GM10847 (cell line): ENCODE measurements around the gene IBTK.
A peak's percentile ranks its signal among the peaks of the same experiment; 100 is the strongest.

Experiments
- POLR2A ChIP-seq: IDR thresholded peaks from 2 replicates; pipeline ENCODE4 v1.6.1; 2011; ENCODE audit not compliant: insufficient read length; ENCODE audit errors: extremely low read depth

The IBTK gene

DNA sequence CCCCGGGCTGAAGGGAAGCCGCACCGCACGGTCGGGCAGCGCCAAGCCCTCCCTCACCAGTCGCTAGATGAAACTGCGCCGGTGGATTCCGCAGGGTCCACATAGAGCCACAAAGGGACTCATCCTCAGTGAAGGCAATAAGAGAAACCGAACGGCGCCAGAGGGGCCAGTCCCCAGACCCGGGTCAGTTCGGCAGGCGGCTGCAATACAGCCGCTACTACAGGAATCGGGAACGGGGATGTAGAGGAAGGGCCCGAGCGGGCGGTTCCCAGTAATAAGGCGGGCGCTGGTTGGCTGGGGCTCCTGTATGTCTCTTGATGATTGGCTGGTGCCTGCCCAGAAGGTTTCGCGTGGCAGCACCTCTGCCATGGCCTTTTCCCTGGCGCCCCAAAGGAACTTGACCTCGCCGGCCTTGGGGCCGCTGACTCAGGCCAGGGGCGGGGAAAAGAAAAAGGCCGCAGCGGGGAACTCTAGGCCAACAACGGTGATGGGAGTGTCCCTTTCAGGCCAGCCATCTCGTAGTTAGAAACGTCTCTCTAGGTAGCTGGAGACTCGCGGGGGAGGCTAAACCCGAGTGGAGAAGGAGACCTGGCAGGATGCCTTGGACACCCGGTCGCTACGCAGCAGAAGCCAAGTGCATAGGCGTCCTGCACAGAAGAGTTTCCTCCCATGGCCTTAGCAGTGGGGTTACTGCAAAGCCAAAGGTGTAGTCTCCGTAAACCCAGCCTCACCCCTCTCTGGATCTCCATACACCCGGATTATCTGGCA is at the start of gene IBTK:
Gene IBTK (minus strand): TSS at position 240 of the 768 bp plus-strand sequence. CDS start 7,258 bp downstream, outside the sequence.
- peak; percentile 66 for TF ChIP-seq POLR2A

DNA sequence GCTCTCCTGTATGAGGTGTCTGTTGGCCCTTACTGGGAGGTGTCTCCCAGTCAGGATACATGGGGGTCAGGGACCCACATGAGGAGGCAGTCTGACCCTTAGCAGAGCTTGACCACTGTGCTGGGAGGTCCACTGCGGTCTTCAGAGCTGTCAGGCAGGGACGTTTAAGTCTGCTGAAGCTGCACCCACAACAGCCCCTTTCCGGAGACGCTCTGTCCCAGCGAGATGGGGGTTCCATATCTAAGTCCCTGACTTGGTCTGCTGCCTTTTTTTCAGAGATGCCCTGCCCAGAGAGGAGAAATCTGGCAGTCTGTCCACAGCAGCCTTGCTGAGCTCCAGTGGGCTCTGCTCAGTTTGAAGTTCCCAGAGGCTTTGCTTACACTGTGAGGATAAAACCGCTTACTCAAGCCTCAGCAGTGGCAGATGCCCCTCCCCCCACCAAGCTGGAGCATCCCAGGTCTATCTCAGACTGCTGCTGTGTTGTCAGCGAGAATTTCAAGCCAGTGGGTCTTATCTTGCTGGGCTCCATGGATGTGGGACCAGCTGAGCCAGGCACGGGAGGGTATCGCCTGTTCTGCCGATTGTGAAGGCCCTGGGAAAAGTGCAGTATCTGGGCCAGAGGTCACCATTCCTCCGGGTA is 36.3 kb upstream of the IBTK start:
- TF ChIP-seq POLR2A: no peak

DNA sequence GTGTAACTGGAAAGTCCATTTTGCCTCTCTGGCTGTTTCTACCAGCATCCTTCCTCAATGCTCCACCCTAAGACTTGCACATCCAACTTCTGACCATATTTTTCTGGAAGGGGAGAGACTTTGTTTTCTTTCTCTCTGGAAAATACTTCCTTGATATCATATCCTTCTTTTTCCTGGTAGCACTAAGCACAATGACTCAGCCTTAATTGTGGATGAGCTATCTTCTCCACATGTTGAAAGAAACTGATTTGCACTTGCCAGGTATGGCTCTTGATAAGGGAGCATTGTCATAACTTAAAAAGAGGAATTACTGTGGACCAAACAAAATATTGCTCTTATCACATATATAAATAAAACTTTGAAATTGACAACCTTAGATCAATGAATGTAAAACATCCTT is 30.1 kb upstream of the IBTK start:
- no peak for TF ChIP-seq POLR2A

DNA sequence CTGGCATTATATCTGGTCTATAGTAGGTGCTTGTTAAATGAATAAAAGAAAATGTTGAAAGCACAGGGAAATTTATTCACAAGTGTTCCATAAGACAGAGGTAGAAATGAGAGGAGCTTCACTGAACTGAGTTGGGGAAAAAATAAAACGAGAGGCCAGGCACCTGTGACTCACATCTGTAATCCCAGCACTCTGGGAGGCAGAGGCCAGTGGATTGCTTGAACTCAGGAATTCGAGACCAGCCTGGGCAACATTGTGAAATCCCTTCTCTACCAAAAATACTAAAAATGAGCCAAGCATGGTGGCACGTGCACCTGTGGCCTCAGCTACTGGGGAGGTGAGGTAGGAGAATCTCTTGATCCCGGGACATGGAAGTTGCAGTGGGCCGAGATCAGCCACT is 28.1 kb upstream of the IBTK start:
- no peak for TF ChIP-seq POLR2A

DNA sequence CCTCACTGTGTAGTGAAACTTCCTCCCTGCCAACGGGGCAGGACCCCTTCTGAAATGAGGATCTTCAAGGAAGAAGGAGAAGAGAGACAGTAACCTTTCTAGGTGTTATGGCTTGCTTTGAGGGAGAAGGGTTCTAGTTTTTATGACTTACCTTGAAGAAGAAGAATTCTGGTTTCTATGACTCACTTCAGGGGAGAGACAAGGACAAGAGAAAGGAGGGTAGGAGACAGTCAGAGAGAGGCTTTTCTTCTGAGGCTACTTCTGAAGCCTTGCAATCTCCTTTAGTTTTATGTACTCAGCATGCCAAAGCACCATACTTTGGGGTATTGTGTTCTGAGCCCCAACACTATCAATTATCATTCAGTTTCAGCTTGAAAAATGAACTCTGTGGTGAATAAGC is 25.8 kb upstream of the IBTK start:
- TF ChIP-seq POLR2A: no peak

DNA sequence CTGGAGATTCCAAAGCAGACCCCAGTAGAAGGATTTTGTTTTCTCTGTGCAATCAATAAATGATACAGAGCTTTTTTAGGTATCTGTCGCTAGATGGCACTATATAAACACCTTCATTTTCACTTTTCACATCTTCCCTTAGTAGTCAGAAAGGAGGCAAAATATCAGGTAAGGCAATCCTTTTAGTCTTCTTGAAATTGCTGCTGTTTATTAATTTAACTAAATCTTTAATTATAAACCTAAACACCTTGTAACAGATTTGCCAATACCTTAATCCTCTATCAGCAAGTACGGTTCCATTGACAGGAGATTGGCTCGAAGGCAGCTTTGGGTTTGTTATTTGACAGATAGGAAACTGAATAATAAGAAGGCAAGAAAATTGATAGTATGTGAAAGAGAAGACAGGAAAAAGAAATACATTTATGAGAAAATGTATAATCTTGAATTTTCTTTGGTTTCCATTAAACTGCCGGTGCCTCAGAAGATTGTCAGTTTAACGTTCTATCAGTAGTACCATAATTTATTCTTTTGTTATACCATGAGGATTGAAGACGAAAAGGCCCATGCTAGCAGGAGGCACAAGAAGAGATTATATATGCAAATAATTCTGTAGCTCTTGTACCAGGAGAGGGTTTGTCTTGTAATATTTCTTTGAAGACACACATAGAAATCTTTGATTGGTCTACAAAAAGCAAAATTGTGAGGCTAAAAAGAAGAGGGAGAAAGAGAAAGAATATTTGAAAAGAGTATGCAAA is 23.5 kb upstream of the IBTK start:
- no peak for TF ChIP-seq POLR2A

DNA sequence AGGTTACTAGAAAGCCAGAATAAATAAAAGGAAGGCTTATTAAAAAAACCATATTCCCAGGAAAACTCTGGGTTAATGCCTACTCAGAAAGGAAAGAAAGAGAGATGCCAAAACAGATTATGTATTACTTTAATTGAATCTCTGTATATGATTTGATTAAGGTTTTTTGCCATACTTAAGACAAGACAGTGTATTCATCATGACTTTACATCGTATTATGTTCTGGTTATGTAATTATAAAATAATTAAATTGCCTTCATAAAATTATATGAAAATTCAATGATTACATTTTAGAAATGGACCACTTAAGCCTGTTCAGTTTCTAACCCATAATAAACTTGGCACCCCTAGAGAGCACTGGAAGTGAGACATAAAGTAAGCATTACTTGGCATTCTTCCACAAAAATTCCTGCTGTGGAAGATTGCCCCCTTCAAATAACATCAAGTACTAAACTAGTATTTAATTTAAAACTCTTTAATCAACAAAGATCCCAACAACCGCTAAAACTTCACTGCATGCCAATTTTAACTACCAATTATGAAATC is 20.8 kb upstream of the IBTK start:
- no peak for TF ChIP-seq POLR2A

GRCh38 chr6:82264824-82265223 is 17.3 kb upstream of the IBTK start:
- no peak for TF ChIP-seq POLR2A

GRCh38 chr6:82264321-82264720 is 16.8 kb upstream of the IBTK start:
- TF ChIP-seq POLR2A: no peak

GRCh38 chr6:82263916-82264315 is 16.4 kb upstream of the IBTK start:
- no peak for TF ChIP-seq POLR2A

- TF ChIP-seq POLR2A: no peak
Measured at GRCh38 chr6:82260997-82261732, 13.6 kb upstream of the IBTK start.

DNA sequence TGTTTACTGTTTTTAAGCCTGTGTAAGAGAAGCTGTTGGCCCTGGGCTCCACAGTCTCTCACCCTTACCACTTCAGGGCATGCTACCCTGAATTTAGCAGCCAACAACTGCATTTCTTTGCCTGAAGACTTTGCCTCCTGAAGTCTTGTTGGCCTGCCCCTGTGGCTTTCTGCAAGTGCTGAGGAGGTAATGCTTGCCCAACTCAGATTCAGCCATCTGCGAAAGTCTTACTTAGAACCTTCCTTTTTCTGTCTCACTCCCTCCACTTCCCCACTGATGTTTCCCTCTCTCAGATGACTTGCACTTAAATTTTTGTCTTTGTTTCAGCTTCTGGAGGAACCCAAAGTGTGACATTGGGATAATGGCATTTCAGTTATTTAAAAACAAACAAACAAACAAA is 11.8 kb upstream of the IBTK start:
- no peak for TF ChIP-seq POLR2A

GRCh38 chr6:82257088-82257774 is 9.7 kb upstream of the IBTK start:
- no peak for TF ChIP-seq POLR2A

- no peak for TF ChIP-seq POLR2A
Measured at GRCh38 chr6:82251942-82252341, 4.4 kb upstream of the IBTK start.
